ENCODE measurements around the gene BBS12. TPM values are rescaled to one million over a fixed set of nuclear protein-coding genes. Genes with fewer than 3 reads are reported as not detected.

The BBS12 gene
- total and polyA plus RNA-seq, 12 donors = 1.1 to 13.3 (median 4.7) TPM

- no peak for ATAC-seq
Measured at GRCh38 chr4:122695226-122695625, 37.3 kb upstream of the BBS12 start.

GRCh38 chr4:122700178-122700725 is 32.3 kb upstream of the BBS12 start:
- peak overlapping the region; percentile 34 to 76 (median 64) for H3K27ac ChIP-seq
- WGBS, 2 donors = 21 to 30% methylated on average over 8 of the region's 8 CpGs

More at GRCh38 chr4:122695226-122695625, 37.3 kb upstream of the BBS12 start:
- H3K36me3 ChIP-seq = no peaks in the 10 kb centered on the region
- intact Hi-C loops (cut with DNase I) = no loop called here
- H3K9me3 ChIP-seq = no peaks in the 10 kb centered on the region
- no peak for DNase-seq
- H3K4me1 ChIP-seq = peaks cover 0 to 5% (median 0%) of the 10 kb centered on the region in 9 donors
- no peak overlapping the region for H3K4me3 ChIP-seq
- no peak overlapping the region for H3K27ac ChIP-seq
- no peak for TF ChIP-seq CTCF (IDR thresholded peaks at IDR 0.05)
- WGBS, 2 donors = 80 to 85% methylated on average over 2 of the region's 2 CpGs
- H3K27me3 ChIP-seq = no peaks in the 10 kb centered on the region

GRCh38 chr4:122701061-122701460 is 31.4 kb upstream of the BBS12 start:
- intact Hi-C loops (cut with DNase I) = no loop called here
- DNase-seq (no peak), ATAC-seq (no peak)
- WGBS, 2 donors = 76 to 80% methylated on average over 5 of the region's 5 CpGs
- no peaks in the 10 kb centered on the region for H3K9me3 ChIP-seq
- H3K4me1 ChIP-seq = peaks cover 0 to 28% (median 5%) of the 10 kb centered on the region in 9 donors
- TF ChIP-seq CTCF (IDR thresholded peaks at IDR 0.05) = no peak
- peak overlapping the region in 9 of 10 donors; percentile 30 to 51 (median 42) for H3K4me3 ChIP-seq
- no peaks in the 10 kb centered on the region for H3K36me3 ChIP-seq
- peak overlapping the region in 8 of 10 donors; percentile 48 to 76 (median 64) for H3K27ac ChIP-seq
- no peaks in the 10 kb centered on the region for H3K27me3 ChIP-seq

More at GRCh38 chr4:122700178-122700725, 32.3 kb upstream of the BBS12 start:
- intact Hi-C loops (cut with DNase I) = no loop called here
- Histone ChIP-seq H3K4me1 (peaks cover 0 to 28% (median 5%) of the 10 kb centered on the region in 9 donors), H3K4me3 (peak overlapping the region in 9 of 10 donors; percentile 30 to 51 (median 42)), H3K27me3 (no peaks in the 10 kb centered on the region), H3K9me3 (no peaks in the 10 kb centered on the region), H3K36me3 (no peaks in the 10 kb centered on the region)
- TF ChIP-seq CTCF (IDR thresholded peaks at IDR 0.05) = peak in 1 of 9 donors; percentile 6
- peak; percentile 58 to 64 for DNase-seq
- peak; percentile 88 to 99 (median 96) for ATAC-seq

GRCh38 chr4:122701965-122702364 is 30.5 kb upstream of the BBS12 start:
- Histone ChIP-seq H3K4me1 (peaks cover 0 to 28% (median 5%) of the 10 kb centered on the region in 9 donors), H3K9me3 (no peaks in the 10 kb centered on the region), H3K27me3 (no peaks in the 10 kb centered on the region), H3K4me3 (peak overlapping the region in 6 of 10 donors; percentile 4 to 51 (median 37)), H3K36me3 (no peaks in the 10 kb centered on the region), H3K27ac (no peak overlapping the region)
- DNase-seq (no peak), ATAC-seq (no peak)
- WGBS, 2 donors = 88 to 94% methylated on average over 1 of the region's 1 CpG
- intact Hi-C loops (cut with DNase I) = no loop called here
- no peak for TF ChIP-seq CTCF (IDR thresholded peaks at IDR 0.05)

All from heart right ventricle (tissue), 16 donors.